OCI-LY3 (cell line): Measurements from ENCODE around the gene SNUPN.

ENCODE experiments used
- EZH2phosphoT487 ChIP-seq: fragments of 200-600 bp; shearing (Covaris generic); IDR thresholded peaks from 2 replicates; pipeline ENCODE4 v1.6.1; 2018; ENCODE audit warnings: antibody characterized with exemption, mixed run types, low read depth
- TF ChIP-seq, protein P1 (sequence below): fragments of 200-600, 300-600 bp; sonication (generic); IDR thresholded peaks from 2 replicates; pipeline ENCODE4 v1.5.1; 2014; ENCODE audit warnings: antibody characterized with exemption, low read length, low read depth

DNA sequence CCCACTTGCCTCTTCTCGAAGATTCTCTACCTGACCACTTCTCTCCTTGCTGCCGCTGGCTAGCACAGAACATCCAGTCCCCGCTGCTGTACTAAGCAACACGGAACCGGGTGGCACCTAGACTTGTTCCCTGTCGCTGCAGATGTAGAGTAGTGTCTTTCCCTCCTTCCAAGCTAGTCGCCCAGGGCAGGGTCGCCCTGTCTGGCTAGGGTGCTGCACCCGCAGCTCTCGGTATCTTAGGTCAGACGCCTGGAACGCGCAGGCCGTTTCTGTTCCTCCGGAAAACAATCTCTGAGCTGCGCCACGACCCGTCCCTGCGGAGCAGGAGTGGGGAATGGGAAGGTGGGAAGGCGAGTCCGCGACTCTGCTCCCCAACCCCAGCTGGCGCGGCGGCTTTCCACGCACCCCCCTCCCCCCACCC is 21.4 kb upstream of the SNUPN start:
- TF ChIP-seq, protein P1, sequence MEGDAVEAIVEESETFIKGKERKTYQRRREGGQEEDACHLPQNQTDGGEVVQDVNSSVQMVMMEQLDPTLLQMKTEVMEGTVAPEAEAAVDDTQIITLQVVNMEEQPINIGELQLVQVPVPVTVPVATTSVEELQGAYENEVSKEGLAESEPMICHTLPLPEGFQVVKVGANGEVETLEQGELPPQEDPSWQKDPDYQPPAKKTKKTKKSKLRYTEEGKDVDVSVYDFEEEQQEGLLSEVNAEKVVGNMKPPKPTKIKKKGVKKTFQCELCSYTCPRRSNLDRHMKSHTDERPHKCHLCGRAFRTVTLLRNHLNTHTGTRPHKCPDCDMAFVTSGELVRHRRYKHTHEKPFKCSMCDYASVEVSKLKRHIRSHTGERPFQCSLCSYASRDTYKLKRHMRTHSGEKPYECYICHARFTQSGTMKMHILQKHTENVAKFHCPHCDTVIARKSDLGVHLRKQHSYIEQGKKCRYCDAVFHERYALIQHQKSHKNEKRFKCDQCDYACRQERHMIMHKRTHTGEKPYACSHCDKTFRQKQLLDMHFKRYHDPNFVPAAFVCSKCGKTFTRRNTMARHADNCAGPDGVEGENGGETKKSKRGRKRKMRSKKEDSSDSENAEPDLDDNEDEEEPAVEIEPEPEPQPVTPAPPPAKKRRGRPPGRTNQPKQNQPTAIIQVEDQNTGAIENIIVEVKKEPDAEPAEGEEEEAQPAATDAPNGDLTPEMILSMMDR, result no peak
- TF ChIP-seq EZH2phosphoT487, result no peak
